ENCODE data around the gene SYNE1.
"Not testable (repeated sequence)": the region's sequence is repeated elsewhere in the genome, so short reads cannot be mapped to it uniquely, and the experiment has no call there.

SYNE1 gene

DNA sequence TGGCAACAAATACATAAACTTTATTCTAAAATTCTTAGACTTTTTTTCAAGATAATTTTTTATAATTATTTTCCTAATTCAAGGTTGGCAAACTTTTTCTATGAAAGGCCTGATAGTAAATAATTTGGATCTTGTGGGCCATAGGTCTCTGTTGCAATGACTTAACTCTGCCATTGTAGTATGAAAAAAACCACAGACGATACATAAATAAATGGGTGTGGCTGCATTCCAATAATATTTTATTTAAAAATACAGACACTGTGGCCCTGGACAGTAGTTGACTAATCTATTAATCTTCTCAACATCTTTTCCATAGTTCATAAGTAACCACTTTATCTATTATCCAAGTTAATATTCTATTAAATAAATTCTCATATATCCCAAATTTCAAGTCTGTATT, 281.1 kb downstream of the SYNE1 start:
- no peak for DNase-seq

DNA sequence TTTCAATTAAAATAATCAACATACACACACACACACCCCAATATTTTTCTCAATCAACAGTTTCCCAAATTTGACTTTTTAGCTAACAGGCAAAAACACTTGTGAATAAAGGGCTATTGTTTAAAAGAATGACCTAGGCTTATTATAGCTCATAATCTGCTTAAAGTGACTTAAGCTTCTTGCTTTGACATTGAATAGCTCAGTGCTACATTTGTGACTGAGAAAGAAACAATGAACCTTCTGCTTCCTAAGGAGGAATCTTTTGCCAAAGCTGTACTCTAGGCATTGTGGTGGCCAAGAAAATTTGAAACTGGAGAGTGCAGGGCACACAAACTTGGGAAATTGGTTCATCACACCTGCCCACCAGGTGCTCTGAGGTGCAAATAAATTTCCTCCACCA, 282.0 kb downstream of the SYNE1 start:
- DNase-seq: no peak

DNA sequence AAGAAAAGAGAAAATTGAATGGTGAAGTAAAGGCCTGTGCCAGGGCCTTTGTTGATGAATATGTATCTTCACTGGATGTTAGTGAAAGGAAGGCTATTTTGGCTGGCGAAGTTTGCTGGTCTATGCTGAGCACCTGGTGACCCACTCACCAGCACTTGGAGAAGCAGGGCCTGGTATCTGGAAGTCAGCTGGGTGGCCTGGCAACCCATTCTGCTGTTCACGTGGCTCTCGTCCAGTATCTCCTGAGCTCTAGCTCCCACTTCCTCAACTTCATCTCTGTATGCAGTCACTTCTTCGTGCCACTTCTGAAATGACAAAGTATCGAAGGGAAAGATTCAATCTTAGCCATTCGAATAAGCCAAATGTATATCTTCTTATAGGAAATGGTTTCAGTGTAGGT, 283.7 kb downstream of the SYNE1 start:
- no peak for DNase-seq

DNA sequence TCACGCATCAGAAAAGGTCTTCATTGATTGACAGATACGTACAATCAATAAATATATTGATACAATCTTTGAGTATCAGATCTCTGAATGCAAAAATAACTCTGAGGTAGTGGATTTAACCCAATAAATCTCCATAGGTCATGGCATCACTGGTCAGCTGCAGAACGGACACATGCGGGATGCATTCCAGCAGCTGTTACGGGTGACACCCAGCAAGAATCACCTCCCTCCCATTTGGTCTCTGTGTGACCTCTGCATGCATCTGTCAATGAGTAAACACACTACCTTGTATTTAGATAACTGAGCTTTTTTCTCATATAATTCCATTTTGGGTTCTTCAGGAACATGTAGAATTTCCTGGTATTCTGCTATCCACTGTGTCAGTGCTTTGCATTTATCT, 285.4 kb downstream of the SYNE1 start:
- DNase-seq: no peak

DNA sequence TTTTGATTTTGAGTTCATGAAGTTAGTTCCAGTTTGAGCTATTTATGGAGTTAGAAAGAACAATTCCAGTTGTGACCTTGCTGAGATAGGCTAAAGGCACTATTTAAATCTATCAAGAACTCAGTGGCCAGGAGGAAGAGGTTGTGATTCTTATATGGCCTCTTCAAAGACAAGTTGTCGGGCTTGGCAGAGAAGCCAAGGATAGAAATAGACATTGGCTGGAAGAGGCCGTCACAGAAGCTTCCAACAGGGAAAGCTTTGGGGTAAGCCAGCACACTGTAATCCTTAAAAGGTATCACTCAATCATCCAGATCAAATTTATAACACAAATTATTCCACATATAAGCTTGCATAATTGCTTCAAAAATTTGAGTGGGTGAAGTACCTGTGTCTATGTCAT, 286.1 kb downstream of the SYNE1 start:
- DNase-seq: no peak

DNA sequence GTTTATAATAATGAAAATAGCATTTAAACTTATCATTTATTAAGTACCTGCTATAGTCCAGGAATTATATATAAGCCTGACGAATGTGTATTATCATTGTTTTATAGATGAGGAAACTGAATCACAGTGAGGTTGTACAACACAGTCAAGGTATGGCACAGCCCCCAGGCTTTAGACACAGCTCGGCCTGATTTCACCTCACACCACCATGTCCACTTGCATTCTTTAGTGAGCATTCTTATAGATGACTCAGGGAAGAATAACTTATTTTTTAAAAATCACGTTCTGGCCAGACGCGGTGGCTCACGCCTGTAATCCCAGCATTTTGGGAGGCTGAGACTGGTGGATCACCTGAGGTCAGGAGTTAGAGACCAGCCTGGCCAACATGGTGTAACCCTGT, 289.0 kb downstream of the SYNE1 start:
- DNase-seq: no peak

DNA sequence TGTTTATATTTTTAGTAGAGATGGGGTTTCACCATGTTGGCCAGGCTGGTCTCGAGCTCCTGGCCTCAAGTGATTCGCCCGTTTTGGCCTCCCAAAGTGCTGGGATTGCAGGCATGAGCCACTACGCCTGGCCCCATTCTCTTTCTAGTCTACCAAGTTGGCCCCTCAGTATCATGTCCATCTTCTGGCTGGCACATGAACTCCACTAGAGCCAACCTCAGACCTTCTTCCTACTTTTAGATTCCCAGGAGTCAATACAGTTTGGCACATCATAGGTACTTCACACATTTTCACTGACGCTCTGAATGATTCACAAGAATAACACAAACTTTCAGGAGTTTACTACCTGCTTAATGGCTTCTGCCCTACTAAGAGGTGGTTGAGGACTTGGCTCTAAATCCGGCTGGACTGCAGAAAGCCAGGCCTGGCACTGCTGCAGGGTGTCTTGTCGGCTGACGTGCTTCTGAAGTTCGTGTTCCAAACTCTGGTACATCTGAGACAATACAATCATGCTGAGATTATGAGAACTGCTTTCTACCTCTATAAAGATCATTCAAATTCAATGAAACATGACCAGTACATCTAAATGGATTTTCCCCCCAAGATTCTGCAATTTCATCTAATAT, 293.3 kb downstream of the SYNE1 start:
- DNase-seq: no peak

DNA sequence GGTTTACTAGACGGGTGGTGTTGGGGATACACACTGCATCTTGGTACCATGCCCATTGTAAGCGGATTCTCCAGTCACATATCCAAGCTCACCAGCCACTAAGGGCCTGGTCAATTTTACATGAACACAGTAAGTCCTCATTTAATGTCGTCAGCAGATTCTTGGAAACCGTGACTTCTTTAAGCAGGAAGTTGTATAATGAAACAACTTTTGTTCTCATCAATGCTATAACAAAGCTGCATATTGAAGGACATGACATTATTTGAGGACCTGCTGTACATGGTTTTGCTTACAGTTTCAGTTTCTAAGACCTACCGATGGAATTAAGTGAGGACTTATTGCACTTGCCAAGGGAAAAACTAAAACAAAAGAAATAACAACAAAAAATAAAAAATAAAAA, 295.6 kb downstream of the SYNE1 start:
- DNase-seq: no peak

DNA sequence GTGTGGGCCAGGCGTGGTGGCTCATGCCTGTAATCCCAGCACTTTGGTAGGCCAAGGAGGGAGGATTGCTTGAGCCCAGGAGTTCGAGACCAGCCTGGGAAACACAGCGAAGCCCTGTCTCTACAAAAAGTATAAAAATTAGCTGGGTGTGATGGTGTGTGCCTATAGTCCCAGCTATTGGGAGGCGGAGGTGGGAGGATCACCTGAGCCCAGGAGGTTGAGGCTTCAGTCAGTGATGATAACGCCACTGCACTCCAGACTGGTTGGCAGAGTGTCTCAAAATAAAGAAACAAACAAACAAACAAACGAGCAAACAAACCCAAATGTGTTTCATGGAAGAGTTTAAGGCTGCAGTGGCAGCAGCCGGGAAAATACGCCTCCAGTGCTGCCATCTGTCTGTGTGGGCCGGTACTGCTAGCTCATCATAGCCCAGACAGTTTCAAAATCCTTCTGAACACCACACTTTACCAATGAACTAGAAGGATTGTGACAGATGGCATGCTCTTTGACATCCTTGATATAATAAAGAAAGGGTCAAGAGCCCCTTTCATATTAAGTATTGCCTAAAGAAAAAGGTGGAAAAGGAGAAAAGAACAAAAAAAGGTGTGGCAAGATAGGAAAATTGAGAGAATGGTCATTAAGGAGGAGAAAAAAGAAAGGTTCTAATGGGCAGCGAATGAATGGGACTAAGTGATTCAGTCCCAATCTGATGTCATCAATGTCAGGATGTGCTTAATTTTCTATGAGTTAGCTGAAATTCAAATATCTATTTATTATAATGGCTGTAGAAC, 298.6 kb downstream of the SYNE1 start:
- peak; percentile 55 for DNase-seq

DNA sequence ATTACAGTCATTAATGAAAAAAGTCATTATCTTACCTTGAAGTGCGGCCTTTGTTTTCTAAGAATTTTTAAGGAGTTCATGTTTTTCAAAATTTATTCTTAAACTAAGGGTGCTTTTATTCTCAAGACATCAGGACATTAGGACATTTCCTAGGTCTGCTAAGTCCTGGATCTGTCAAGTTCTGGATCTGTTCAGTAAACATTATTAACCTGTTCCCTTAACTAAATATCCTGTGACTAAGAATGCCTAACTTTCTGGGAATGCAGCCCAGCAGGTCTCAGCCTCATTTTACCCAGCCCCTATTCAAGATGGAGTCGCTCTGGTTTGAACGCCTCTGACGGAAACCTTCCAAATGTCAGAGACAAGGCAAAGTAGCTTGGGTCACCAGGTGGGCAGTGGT, 302.6 kb downstream of the SYNE1 start:
- DNase-seq: no peak

DNA sequence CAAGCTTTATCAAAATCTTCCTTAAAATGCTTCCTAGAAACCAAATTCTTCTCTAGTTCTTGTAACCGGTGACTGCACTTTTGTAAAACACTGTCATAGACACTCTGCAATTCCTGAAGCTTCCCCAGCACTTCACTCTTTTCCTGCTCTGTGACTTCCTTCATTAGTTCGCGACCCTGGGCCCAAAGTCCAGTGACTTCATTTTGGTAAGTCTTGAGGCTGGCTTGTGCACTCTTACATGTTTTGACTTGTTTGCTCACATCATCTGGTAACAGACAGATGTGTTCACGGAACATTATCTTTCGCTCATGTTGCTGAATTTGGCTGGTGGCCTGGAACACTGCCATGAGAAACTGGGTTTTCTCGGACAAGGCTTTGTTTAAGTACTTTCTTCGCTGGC, 306.2 kb downstream of the SYNE1 start:
- DNase-seq: no peak

DNA sequence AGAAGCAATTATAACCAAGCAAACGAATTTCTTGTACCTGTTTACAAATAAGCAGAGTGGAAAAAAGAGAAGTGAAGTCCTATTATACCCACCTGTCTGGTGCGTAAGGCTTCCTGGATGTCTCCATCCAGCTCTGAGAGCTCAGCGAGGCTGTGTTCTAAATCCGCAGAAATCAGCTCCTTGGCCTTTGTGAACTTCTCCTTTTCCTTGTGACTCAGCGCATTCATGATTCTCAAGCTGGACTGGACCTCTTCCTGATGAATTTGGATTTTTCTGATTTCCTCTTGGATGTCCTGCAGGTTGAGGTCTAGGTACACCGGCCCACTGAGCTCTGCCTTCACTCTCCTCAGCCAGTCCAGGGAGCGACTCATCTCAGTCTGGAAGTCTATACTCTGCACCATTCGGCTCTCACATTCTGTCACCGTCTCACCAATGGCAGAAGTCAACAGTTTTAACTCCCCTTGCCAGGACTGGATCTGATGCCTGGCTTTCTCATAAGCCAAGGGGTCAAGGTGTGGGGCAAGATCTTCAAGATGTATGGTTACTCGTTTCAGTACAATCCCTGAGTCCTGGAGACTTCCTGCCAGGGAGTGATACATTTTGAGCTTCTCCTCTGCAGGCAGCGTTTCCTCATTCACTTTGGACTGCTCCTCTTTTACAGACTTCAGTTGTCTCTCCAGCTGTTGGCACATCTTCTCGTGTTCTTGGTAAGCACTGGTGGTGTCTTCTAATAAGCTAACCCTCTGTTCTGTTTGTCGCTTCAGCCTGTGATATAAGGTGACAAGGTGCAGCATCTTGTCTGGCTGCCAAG, 307.3 kb downstream of the SYNE1 start:
- DNase-seq: no peak

DNA sequence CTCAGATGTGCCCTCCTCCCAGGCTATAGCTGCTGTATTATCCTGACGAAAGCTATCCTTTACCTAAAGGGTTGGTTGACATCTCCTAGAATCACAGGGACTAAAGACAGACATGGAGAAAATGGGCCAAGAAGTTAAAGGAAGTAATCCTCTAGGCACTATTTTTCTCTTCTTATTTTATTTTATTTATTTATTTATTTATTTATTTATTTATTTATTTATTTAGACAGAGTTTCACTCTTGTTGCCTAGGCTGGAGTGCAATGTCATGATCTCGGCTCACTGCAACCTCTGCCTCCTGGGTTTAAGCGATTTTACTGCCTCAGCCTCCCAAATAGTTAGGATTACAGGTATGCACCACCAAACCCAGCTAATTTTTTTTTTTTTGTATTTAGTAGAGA, 309.0 kb downstream of the SYNE1 start:
- DNase-seq: not testable (repeated sequence)

DNA sequence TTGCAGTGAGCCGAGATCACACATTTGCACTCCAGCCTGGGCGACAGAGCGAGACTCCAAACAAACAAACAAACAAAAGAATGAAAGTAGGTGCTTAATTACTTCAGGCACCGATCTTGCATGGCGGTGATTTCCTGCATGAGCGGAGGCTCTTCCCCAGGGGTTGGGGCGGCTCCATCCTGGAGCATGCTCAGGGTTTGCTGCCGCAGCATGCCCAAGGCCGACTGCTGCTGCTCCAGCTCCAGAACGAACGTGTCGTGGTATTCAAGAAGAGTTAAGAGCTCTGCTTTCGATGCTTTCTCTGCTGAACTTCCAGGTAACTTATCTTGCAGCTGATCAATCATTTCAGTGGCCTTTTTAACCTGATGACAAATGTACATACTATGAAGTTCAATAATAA, 313.8 kb downstream of the SYNE1 start:
- DNase-seq: no peak

DNA sequence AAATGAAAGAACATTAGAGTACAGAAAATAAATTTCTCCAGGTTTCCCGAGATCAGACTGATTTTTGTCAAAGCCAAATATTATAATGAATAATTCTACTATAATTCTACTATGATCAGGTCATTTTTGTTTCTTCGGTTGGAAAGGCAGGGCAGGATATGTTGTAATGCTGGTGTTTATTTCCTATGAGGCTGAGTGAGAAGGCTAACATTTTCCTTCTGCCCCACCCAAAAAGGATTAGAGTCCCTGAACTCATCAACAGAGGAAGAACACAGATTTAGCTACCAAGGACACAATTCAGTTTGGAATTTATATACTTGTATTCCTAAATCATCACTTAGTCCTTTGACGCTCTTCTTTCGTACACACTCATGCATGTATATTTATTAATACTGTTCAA, 318.9 kb downstream of the SYNE1 start:
- no peak for DNase-seq

DNA sequence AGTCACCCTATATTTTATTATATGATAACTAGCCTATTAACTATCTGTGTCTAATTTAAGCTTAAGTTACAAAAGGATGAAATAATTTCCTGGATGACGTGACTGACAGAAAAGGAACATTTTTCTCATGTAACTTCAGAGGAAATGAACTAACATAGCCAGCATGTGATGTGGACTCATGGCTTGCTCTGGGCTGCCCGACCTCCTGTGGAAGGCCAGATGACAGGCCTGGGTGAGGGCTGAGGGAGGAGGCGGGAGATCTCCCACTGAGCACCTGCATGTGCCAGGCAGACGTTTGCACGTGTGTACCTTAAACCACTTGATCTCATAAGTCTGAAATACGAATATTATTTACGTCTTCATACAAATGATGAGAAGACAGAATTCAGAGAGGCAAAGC, 321.1 kb downstream of the SYNE1 start:
- no peak for DNase-seq

DNA sequence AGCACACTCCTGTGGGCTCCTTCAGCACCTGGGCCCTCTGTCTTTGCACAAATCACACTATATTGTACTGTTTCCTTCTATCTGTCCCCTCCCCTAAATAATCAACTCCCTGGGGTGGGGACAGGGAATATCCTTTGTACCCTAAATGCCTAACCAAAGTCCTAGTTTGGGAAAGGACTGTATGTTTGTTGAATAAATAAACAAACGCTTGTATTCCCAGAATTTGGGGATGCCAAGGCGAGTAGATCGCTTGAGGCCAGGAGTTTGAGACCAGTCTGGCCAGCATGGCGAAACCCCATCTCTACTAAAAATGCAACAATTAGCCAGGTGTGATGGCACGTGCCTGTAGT, 322.7 kb downstream of the SYNE1 start:
- DNase-seq: no peak

DNA sequence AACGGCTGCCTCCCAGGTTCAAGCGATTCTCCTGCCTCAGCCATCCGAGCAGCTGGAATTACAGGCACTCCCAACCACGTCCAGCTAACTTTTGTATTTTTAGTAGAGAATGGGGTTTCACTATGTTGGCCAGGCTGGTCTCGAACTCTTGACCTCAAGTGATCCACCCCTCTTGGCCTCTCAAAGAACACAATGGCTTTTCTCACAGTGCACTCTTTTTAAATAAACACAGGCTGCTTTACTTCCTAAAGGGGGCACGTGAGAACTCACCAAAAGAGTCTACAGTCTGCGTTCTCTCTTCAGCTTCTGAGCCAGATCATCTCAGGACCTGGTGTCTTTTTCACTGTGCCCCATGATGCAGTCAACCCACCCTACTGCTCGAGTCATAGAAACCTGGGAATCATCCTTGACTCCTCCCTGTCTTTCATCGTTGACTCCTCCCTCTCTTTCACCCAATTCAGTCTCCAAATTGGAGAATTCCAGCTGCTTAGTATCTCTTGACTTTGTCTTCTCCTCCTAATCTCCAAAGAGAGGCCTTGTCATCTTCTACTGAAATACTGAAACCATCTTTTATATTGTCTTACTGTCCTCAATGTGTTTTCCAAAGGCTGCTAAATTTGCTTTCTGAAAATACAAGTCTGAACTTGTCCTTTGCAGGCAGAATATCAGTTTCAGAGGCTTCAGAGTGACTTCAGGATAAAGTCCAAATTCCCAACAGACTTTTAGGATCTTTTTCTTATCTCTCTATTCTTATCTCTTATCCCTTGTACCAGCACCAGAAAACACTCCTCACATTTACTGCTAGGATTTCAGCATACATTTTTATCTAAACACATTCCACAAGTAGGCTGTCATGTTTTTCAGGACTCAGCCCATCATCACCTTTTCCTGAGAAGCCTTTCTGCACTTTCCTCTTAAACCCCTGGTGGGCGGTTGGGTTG, 323.4 kb downstream of the SYNE1 start:
- no peak for DNase-seq

DNA sequence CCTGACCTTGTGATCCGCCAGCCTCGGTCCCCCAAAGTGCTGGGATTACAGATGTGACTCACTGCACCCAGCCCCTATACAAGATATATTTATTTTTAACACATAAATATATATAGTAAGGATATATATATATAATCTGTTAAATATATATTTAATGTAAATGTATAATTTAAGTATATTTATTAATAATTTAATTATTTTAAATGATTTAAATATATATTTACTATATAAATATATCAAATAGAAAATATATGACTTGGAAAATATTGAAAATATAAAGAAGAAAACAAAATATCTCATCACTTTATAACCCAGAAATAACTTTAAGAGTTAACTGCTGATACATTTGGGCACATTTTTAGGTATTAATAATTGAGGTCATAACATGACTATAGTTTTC, 324.7 kb downstream of the SYNE1 start:
- no peak for DNase-seq

DNA sequence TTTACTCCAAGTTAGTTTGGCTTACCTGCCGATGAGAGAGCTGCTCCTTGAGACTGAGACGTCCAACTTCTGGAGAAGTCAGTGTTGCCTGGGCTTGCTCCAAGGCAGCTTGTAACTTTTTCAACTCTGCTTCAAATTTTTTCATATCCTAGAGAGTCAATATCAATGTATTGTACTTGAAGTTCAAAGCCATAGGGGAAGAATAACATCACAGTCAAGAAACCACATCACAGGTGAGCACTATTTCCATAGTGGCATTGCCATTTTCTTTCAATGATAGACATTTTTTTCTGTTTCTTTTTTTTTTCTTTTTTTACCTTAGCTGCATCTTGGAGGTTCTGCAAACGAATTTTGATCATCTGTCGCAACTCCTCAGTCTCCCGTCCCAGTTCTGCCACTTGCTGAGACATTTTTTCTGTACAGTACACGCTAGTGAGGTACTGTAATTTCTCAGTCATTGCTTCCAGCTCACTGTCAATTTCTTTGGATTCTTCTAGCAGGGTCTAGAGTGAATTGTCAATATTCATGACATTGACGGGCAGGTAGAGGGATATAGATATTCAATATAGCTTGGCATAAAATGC, 326.7 kb downstream of the SYNE1 start:
- no peak for DNase-seq

DNA sequence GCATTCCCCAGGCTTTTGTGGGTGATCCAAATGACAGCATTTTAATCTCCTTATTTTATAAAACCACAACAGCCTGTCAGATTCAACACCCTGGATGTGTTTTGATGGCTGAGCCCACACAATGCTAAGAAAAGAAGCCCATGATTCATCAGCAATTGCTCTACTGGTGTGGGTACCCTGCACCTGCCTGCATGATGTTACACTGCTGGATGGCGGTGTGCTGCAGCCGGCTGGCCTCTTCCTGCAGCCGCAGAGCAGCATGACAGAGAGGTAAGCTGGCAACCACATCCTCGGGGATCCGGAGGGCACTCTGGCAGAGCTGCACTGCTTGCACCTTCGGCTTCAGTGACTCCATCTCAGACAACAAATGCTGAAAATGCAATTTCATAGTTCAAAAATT, 327.5 kb downstream of the SYNE1 start:
- peak; percentile 29 for DNase-seq

DNA sequence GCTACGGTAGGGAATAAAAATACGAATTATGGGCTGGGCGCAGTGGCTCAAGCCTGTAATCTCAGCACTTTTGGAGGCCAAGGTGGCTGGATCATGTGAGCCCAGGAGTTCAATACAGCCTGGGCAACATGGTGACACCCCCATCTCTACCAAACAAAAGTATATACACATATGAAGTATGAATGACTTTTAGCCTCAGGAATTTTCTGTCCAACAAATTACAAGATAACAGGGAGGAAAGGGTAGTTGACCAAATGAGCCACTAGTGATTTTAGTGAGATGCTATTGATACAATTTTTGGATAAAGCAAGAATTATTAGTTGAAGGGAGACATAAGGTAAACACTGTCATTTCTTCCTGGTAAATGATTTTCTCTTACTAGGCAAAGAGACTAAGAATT, 328.2 kb downstream of the SYNE1 start:
- no peak for DNase-seq

DNA sequence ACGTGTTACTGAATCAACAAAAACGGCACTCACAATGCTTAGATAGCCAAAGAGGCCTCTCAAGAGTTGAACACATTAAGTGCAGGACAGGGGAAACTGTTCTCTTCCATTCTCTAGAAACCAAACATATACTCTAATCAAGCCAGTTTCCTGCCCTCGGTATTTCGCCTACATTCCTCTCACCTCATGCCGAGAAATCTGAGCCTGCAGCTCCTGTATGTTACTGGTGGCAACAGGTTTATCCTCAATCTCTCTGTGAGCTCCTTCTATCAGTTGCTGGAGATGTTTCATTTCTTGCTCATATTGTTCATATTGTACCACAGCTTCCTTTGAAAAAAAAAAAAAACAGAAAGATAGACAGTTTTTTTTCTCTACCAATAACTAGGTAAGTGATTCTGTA, 328.9 kb downstream of the SYNE1 start:
- DNase-seq: no peak

All from activated T-cell treated with anti-CD3 and anti-CD28 coated beads for 4 hours (primary cell).